HepG2 (cell line): ENCODE data around the gene IRF3. TPM values are rescaled to one million over a fixed set of nuclear protein-coding genes. Genes with fewer than 3 reads are reported as not detected.

Source experiments
- GABPA ChIP-seq, 2 experiments: IDR thresholded peaks; 2 replicates each; pipeline ENCODE4 v1.6.1; 2011 to 2016; ENCODE audit warnings: low read depth in 2 of 2, low read length in 1 of 2, missing biosample characterization in 1 of 2, missing genetic modification characterization in 1 of 2
- KDM6A ChIP-seq: IDR thresholded peaks from 2 replicates; pipeline ENCODE4 v1.6.1; 2016; ENCODE audit warnings: low read depth
- LCORL ChIP-seq, 2 experiments: fragments of 450-650 bp in 1 of 2; sonication (generic) in 1 of 2; formaldehyde crosslinking in 1 of 2; IDR thresholded peaks; 2 replicates each; pipeline versions ENCODE4 v1.5.0 to v1.6.1; 2017 to 2020; ENCODE audit warnings: antibody characterized with exemption in 1 of 2, missing genetic modification reagents in 1 of 2
- NR2C2 ChIP-seq: sonication (generic); formaldehyde crosslinking; IDR thresholded peaks from 2 replicates; pipeline ENCODE4 v1.4.0; 2020; ENCODE audit warnings: missing genetic modification reagents, mild to moderate bottlenecking, moderate library complexity, borderline replicate concordance
- TCF7L2 ChIP-seq: IDR thresholded peaks from 2 replicates; pipeline ENCODE4 v1.6.1; 2011; ENCODE audit warnings: mild to moderate bottlenecking, low read depth, low read length, moderate library complexity
- ZMYM4 ChIP-seq: sonication (generic); formaldehyde crosslinking; IDR thresholded peaks from 2 replicates; pipeline ENCODE4 v1.8.1; 2023; ENCODE audit warnings: mild to moderate bottlenecking, missing genetic modification reagents
- ZNF180 ChIP-seq: sonication (generic); formaldehyde crosslinking; IDR thresholded peaks from 2 replicates; pipeline ENCODE4 v1.4.0; 2020; ENCODE audit warnings: low read depth, missing genetic modification reagents, borderline replicate concordance
- polyA plus RNA-seq, 8 experiments: library from polyadenylated mRNA; depleted of rRNA in 3 of 8; stranded (reverse) in 7 of 8; unstranded in 1 of 8; fragments of >200 nt; fragmentation: Illumina TruSeq in 4 of 8; extraction: Trizol in 4 of 8; gene quantifications; 2 replicates each; pipeline versions ENCODE4 v1.2.1 to v1.2.3, GENCODE V29; 2011 to 2016; ENCODE audit warnings: low read depth in 4 of 8, missing spikeins in 1 of 8, mixed read lengths in 1 of 8; ENCODE audit not compliant: insufficient read depth in 1 of 8
- total RNA-seq, 5 experiments: library from RNA; depleted of rRNA; stranded (reverse); fragments of >200 nt; fragmentation: Illumina TruSeq; extraction: Trizol; gene quantifications; 2 replicates each; pipeline ENCODE4 v1.2.3, GENCODE V29; 2016; ENCODE audit warnings: low read depth in 1 of 5
- TF ChIP-seq, protein P1 (sequence below): sonication (generic); formaldehyde crosslinking; conservative IDR thresholded peaks from 2 replicates; pipeline ENCODE4 v1.4.0; 2020; ENCODE audit warnings: mild to moderate bottlenecking, missing genetic modification reagents, moderate library complexity
- TF ChIP-seq, protein P2 (sequence below): sonication (generic); formaldehyde crosslinking; IDR thresholded peaks from 2 replicates; pipeline ENCODE4 v1.5.0; 2020; ENCODE audit warnings: mild to moderate bottlenecking, missing genetic modification reagents

IRF3 gene
- total and polyA plus RNA-seq, 2 of the 13 experiments (the other 11 are each of a cell fraction or from before 2014, with no cell fraction given) = 61.9 to 65.5 TPM

DNA sequence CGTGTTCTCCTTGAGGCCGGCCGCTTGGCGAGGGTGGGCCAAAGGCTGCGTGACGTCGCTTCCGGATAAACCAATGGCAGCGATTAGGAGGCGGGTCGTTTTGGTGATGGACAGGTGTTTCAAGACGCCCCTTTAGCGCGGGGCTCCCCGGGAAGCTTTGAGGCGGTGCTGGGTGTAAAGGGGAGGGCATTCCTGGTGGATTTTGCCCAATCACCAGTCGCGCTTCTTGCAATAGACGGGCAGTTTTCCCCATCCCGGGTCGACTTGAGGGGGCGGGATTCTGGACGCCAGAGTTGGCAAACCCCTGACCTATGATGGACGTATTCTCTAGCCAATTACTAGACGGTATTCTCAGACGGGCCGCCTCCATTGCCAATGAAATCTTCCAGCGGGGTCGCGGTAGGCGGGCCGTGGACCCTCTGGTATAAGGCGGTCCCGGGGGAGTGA lies 11.2 kb upstream of the IRF3 start (continued):
- TF ChIP-seq, protein P1, sequence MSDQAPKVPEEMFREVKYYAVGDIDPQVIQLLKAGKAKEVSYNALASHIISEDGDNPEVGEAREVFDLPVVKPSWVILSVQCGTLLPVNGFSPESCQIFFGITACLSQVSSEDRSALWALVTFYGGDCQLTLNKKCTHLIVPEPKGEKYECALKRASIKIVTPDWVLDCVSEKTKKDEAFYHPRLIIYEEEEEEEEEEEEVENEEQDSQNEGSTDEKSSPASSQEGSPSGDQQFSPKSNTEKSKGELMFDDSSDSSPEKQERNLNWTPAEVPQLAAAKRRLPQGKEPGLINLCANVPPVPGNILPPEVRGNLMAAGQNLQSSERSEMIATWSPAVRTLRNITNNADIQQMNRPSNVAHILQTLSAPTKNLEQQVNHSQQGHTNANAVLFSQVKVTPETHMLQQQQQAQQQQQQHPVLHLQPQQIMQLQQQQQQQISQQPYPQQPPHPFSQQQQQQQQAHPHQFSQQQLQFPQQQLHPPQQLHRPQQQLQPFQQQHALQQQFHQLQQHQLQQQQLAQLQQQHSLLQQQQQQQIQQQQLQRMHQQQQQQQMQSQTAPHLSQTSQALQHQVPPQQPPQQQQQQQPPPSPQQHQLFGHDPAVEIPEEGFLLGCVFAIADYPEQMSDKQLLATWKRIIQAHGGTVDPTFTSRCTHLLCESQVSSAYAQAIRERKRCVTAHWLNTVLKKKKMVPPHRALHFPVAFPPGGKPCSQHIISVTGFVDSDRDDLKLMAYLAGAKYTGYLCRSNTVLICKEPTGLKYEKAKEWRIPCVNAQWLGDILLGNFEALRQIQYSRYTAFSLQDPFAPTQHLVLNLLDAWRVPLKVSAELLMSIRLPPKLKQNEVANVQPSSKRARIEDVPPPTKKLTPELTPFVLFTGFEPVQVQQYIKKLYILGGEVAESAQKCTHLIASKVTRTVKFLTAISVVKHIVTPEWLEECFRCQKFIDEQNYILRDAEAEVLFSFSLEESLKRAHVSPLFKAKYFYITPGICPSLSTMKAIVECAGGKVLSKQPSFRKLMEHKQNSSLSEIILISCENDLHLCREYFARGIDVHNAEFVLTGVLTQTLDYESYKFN = peak; percentile 40; the same call in 1 of the 2 replicates
- TF ChIP-seq NR2C2 (CRISPR knock-in tag) (peak; percentile 93), ZMYM4 (peak; percentile 77), KDM6A (CRISPR knock-in tag) (no peak), ZNF180 (CRISPR knock-in tag) (no peak), LCORL (IDR thresholded peaks at IDR 0.05) (no peak), LCORL (CRISPR knock-in tag; IDR thresholded peaks at IDR 0.05) (0 out of 2 replicates have a peak, but pooled peaks have one; percentile 43), TCF7L2 (no peak), GABPA (IDR thresholded peaks at IDR 0.05; ENCODE audit: low read depth, low read length) (no peak; the same call in 1 of the 2 replicates), GABPA (CRISPR knock-in tag; IDR thresholded peaks at IDR 0.05; ENCODE audit: low read depth) (peak; percentile 60)
- TF ChIP-seq, protein P2, sequence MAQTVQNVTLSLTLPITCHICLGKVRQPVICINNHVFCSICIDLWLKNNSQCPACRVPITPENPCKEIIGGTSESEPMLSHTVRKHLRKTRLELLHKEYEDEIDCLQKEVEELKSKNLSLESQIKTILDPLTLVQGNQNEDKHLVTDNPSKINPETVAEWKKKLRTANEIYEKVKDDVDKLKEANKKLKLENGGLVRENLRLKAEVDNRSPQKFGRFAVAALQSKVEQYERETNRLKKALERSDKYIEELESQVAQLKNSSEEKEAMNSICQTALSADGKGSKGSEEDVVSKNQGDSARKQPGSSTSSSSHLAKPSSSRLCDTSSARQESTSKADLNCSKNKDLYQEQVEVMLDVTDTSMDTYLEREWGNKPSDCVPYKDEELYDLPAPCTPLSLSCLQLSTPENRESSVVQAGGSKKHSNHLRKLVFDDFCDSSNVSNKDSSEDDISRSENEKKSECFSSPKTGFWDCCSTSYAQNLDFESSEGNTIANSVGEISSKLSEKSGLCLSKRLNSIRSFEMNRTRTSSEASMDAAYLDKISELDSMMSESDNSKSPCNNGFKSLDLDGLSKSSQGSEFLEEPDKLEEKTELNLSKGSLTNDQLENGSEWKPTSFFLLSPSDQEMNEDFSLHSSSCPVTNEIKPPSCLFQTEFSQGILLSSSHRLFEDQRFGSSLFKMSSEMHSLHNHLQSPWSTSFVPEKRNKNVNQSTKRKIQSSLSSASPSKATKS = no peak
